HG03064 (cell line): Measurements from ENCODE around the gene RIPOR3.
"Not testable (repeated sequence)": the region's sequence is repeated elsewhere in the genome, so short reads cannot be mapped to it uniquely, and the experiment has no call there.

ENCODE experiments used
- ATAC-seq: cut with Tn5 transposase; IDR thresholded peaks from one replicate; pipeline ENCODE4 v1.9.1; 2021; ENCODE audit warnings: low read depth; ENCODE audit not compliant: unreplicated experiment

The RIPOR3 gene

DNA sequence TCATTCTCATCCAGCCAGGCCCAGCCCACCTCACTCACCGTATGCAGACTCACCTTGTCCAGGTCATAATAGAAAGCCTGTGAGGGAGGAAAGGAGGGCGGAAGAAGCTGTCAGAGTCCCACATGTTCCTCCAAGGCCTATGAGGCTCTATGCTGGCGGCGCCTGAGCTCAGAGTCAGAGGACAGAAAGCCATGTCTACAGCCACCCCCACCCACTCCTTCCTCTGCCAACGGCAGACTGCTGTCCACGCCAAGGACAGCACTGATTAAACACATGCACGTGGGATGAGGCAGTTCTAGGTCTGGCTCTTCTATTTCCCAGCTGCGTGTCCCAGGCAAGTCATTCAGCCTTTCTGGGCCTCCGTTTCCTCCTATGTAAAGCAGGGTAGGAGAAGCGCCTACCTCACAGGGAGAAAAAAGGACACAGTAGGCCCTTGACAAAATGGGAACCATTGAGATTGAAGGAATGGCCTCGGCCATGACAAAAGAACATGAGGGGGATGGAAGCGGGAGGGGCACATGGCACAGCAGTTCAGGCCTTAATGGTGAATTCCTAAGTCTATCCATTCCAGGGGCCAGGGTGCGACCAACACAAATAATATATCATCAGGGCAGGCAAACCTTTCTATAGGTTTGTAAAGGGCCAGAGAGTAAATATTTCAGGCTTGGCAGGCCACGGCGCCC, 80.1 kb downstream of the RIPOR3 start:
- no peak for ATAC-seq

- ATAC-seq: no peak
Measured at GRCh38 chr20:50610212-50610718, 81.1 kb downstream of the RIPOR3 start.

DNA sequence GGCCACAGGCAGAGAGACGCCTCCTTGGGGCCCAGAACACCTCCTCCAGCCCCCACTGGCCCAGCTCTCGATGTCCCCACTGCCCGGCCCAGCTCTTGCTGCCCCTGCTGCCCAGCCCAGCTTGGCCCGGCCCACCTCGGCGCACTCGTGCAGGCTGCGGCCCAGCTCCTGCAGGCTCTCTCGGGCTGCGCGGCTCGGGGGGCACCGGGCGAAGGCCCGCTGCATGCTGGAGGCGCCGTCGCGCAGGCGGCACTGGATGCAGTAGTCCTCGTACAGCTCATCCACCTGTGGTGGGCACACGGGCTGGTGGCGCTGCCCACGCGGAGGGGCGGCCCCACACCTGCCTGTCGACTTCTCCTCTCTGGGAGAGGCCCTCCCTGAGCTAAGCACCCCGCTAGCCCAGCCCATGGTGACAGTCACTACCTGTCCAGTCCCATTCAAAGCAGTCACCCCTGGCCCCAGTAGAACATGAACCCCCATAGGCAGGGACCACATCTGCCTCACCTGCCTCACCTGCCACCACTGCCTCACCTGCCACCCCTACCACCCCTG, 81.8 kb downstream of the RIPOR3 start:
- no peak for ATAC-seq

- ATAC-seq: no peak
Measured at GRCh38 chr20:50608750-50609104, 82.6 kb downstream of the RIPOR3 start.

- ATAC-seq: no peak
Measured at GRCh38 chr20:50607850-50608749, 83.2 kb downstream of the RIPOR3 start.

GRCh38 chr20:50607436-50607835, 83.9 kb downstream of the RIPOR3 start:
- no peak for ATAC-seq

DNA sequence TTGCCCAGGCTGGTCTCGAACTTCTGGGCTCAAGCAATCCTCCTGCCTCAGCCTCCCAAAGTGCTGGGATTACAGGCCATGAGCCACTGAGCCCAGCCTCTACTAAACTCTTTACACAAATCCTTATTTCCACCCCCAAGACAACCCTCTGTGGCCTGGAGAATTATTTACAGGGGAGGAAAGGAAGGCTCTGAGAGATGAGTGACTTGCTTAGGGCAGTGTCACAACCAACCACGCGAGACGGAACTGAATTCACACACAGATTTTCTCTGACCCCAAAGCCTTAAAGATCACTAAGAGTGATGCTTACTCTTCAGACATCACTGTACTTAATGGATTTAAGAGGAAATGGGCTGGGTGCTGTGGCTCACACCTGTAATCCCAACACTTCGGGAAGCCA, 86.2 kb downstream of the RIPOR3 start:
- ATAC-seq: no peak

DNA sequence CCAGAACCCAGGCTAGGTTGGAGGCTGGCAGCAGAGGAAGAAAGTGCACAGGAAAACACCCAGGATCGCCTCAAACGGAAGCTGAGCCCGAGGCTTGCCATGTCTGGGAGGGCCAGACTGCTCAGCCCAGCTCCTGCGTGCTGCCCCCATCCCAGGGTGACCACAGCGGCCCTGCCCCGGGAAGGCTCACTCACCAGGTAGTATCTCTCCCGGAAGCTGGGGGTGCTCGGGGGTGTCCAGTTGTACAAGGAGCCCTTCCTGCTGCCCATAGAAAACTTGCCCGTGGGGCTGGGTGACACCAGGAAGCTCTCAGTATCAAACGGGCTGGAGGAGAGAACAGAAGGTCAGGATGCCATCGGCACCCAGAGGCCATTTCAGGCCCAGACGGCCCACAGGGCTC, 86.9 kb downstream of the RIPOR3 start:
- no peak for ATAC-seq

DNA sequence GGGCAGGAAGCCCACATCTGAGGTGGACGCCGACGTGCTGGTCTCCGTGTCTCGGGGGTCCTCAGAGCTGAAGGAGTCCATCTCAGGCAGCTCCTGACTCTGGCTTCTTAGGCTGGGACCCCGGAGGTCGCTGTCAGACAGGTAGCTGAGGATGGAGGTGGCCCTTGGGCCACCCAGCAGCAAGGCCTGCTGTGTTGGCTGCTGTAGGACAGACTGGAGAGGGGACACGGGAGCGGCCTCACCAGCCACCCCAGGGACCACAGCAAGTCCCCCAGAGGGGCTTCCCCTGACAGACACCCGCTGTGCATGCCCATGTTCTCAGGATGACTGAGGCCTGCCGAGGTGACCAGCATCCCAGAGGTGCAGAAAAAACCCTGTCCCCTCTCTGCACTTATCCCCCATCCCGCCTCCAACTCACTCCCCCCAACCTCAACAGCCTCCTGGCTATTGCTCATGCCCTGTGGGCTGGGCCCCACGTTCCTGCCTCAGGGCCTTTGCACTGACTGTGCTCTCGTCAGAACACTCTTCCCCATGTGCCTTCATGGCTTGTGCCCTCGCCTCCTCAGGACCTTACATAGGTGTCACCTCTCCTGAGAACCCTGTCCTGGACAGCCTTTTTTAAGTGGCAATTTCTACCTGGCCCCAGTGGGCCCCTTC, 88.8 kb downstream of the RIPOR3 start:
- ATAC-seq: no peak

- no peak for ATAC-seq
Measured at GRCh38 chr20:50601511-50602431, 89.6 kb downstream of the RIPOR3 start.

DNA sequence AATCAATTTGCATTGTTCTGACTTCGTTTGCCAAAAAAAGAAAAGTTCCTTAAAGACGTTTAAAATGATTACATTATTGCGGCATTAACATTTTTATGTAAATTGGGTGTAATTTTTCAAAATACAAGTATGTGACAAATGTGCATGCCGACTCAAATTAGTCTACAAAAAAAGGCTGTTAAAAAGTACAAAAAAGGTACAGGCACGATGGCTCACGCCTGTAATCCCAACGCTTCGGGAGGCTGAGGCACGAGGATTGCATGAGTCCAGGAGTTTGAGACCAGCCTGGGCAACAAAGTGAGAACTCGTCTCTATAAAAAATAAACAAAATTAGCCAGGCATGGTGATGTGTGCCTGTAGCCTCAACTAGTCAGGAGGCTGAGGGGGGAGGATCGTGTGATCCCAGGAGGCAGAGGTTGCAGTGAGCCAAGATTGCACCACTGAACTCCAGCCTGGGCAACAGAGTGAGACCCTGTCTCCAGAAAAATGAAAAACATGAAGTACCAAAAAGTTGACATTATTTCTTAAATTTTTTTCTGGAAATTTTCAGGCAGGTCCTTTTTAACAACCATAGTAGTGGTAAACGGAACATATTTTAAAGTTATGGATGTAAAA, 91.0 kb downstream of the RIPOR3 start:
- ATAC-seq: no peak

DNA sequence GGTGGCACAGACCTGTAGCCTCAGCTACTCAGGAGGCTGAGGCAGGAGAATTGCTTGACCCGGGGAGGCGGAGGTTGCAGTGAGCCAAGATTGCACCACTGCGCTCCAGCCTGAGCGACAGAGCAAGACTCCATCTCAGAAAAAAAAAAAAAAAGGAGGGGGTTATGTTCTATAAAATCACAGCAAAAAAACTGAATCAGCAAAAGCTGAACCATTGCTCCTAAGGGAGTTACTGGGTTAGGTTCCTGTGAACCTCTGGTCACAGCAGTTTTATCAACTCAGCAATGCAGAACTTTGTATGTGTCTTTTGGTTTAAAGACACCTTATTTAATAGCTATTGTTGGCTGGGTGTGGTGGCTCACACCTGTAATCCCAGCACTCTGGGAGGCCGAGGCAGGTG, 92.6 kb downstream of the RIPOR3 start:
- not testable (repeated sequence) for ATAC-seq

GRCh38 chr20:50598074-50598473, 93.3 kb downstream of the RIPOR3 start:
- ATAC-seq: no peak

GRCh38 chr20:50597406-50597969, 93.9 kb downstream of the RIPOR3 start:
- no peak for ATAC-seq

DNA sequence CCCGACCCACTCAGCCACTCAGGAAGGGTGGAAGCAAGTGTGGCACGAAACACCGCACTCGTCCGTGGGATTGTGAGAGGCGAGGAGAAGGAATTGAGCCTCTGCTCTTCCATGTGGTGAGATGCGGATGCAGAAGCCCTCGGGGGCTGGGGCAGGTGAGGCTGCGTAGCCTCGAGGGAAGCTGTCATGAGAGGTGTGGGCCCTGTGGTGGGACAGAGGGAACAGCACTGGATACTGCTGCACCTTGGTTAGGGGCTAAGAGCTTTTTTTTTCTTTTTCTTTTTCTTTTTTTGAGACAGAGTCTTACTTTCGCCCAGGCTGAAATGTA, 94.7 kb downstream of the RIPOR3 start:
- ATAC-seq: no peak

GRCh38 chr20:50595988-50596693, 95.2 kb downstream of the RIPOR3 start:
- no peak for ATAC-seq

- ATAC-seq: no peak
Measured at GRCh38 chr20:50595433-50595895, 95.9 kb downstream of the RIPOR3 start.

DNA sequence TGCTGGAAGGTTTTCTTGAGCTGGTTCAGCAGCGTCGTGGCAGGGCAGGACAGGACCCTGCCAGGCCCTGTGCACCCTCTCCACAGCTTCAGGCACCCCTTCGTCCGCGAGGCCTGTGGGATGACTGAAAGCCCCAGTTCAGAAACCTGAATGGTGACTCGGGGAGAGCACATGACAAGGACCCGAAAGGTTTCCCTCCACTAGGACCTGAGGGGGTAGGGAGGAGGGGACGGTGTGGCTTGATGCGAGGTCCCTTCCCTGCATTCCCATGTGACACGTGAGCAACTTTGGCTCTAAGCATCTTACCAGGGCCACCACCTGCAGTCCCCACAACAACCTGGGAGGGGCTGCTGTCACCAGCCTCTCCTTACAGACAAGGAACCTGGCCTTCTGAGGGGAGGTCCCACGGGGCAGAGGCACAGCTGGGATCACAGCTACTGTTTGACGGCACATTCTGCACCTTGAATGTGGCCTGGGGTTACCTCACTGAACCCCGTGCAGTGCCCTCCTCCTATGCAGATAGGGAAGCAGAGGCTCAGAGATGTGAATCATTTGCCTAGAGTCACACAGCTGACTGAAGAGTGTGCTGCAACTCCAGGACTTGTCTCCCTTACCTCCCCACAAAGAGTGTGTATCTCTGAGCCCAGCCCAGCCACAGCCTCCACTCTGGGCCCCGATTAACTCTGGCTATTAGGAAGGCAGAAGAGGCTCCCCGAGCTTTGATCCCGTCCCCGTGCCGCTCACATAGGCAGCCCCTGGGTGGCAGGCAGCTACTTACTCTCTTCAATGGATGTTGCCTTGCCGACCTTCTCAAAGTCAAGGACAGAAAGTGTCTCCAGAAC, 96.5 kb downstream of the RIPOR3 start:
- no peak for ATAC-seq
